ENCODE data around the gene METTL6. TPM values are rescaled to one million over a fixed set of nuclear protein-coding genes. Genes with fewer than 3 reads are reported as not detected.

Gene METTL6
- total RNA-seq, 2 donors from 2014 or later, result 22.3 to 24.8 TPM

- Mint-ChIP-seq H3K9me3 (no peaks in the 10 kb centered on the region), H3K36me3 (ENCODE audit: low read depth) (peaks cover 4% of the 10 kb centered on the region), H3K27ac (no peak overlapping the region), H3K4me3 (no peak overlapping the region), H3K4me1 (no peaks in the 10 kb centered on the region), H3K27me3 (ENCODE audit: insufficient read depth) (no peaks in the 10 kb centered on the region)
- H3K36me3 ChIP-seq (ENCODE audit: control insufficient read depth, insufficient read depth, low read length), result no peaks in the 10 kb centered on the region
- TF ChIP-seq, protein P1, sequence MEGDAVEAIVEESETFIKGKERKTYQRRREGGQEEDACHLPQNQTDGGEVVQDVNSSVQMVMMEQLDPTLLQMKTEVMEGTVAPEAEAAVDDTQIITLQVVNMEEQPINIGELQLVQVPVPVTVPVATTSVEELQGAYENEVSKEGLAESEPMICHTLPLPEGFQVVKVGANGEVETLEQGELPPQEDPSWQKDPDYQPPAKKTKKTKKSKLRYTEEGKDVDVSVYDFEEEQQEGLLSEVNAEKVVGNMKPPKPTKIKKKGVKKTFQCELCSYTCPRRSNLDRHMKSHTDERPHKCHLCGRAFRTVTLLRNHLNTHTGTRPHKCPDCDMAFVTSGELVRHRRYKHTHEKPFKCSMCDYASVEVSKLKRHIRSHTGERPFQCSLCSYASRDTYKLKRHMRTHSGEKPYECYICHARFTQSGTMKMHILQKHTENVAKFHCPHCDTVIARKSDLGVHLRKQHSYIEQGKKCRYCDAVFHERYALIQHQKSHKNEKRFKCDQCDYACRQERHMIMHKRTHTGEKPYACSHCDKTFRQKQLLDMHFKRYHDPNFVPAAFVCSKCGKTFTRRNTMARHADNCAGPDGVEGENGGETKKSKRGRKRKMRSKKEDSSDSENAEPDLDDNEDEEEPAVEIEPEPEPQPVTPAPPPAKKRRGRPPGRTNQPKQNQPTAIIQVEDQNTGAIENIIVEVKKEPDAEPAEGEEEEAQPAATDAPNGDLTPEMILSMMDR (conservative IDR thresholded peaks at IDR 0.05), result no peak
- no peaks in the 10 kb centered on the region for H3K9me3 ChIP-seq (ENCODE audit: control insufficient read depth, low read length)
- no peak overlapping the region for H3K4me3 ChIP-seq (ENCODE audit: low read length)
- no peak overlapping the region for H3K9ac ChIP-seq (ENCODE audit: extremely low read depth, low read length, poor library complexity, severe bottlenecking)
- H3K4me1 ChIP-seq (ENCODE audit: control insufficient read depth, insufficient read depth, low read length), result no peaks in the 10 kb centered on the region
- WGBS, 2 experiments (ENCODE audit: insufficient coverage in 1 of 2, insufficient read length in 1 of 2), result 93 to 94% methylated on average over 2 of the region's 2 CpGs
- H3K27me3 ChIP-seq (ENCODE audit: control insufficient read depth, insufficient read depth, low read length, poor library complexity, severe bottlenecking), result no peaks in the 10 kb centered on the region
- no peak overlapping the region for H3K27ac ChIP-seq (ENCODE audit: low read depth, low read length)
- peak; percentile 33 for DNase-seq
Measured at GRCh38 chr3:15456321-15456720, 29.0 kb upstream of the METTL6 start.

DNA sequence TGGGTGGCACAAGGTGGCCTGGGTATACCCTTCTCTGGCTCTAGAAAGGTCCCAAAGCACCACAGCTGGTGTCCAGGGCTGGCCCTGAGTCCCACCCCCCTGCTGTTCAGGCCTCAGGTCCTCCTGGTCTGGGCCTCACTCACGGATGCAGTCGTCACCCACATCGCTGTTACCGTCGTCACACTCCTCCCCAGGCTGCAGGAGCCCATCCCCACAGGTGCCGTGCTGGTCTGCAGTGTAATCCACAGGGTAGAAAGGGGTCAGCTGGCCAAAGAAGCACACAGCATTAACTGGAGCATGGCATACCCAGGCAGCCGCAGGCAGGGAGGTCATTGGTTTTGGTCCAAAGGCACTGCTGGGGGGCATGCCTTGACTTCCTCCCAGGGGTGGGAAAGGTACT lies 28.4 kb upstream of the METTL6 start:
- H3K27me3 Mint-ChIP-seq (ENCODE audit: insufficient read depth), result no peaks in the 10 kb centered on the region
- no peak overlapping the region for H3K4me3 ChIP-seq (ENCODE audit: low read length)
- no peaks in the 10 kb centered on the region for H3K9me3 Mint-ChIP-seq
- no peak overlapping the region for H3K9ac ChIP-seq (ENCODE audit: extremely low read depth, low read length, poor library complexity, severe bottlenecking)
- no peaks in the 10 kb centered on the region for H3K27me3 ChIP-seq (ENCODE audit: control insufficient read depth, insufficient read depth, low read length, poor library complexity, severe bottlenecking)
- H3K36me3 Mint-ChIP-seq (ENCODE audit: low read depth), result peaks cover 4% of the 10 kb centered on the region
- no peaks in the 10 kb centered on the region for H3K4me1 Mint-ChIP-seq
- no peak overlapping the region for H3K27ac ChIP-seq (ENCODE audit: low read depth, low read length)
- H3K9me3 ChIP-seq (ENCODE audit: control insufficient read depth, low read length), result no peaks in the 10 kb centered on the region
- H3K36me3 ChIP-seq (ENCODE audit: control insufficient read depth, insufficient read depth, low read length), result no peaks in the 10 kb centered on the region
- H3K4me1 ChIP-seq (ENCODE audit: control insufficient read depth, insufficient read depth, low read length), result no peaks in the 10 kb centered on the region
- DNase-seq, result peak; percentile 35
- TF ChIP-seq, protein P1 (conservative IDR thresholded peaks at IDR 0.05), result no peak
- H3K27ac Mint-ChIP-seq, result no peak overlapping the region
- 93 to 97% methylated on average over 5 to 7 of the region's 7 CpGs for WGBS, 2 experiments (ENCODE audit: insufficient coverage in 1 of 2, insufficient read length in 1 of 2)
- H3K4me3 Mint-ChIP-seq, result no peak overlapping the region

DNA sequence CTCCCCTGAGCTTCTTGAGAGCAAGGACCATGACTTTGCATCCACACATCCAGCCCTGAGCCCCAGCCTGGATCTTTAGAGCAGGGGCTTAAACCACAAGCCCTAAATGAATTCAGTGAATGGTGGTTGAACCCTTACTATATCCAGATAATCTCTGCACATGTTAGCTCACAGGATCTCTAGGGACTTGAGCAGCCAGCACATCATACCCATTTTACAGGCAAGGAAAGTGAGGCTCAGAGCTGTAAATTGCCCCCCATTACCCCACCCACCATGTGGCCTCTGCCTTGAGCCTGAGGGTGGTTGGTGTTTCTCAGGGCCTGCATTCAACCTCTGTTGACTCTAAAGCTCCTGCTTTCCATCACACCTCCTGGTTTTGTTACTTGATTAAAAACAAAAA lies 27.6 kb upstream of the METTL6 start:
- Histone ChIP-seq H3K36me3 (ENCODE audit: control insufficient read depth, insufficient read depth, low read length) (no peaks in the 10 kb centered on the region), H3K9ac (ENCODE audit: extremely low read depth, low read length, poor library complexity, severe bottlenecking) (no peak overlapping the region), H3K27ac (ENCODE audit: low read depth, low read length) (no peak overlapping the region), H3K4me1 (ENCODE audit: control insufficient read depth, insufficient read depth, low read length) (no peaks in the 10 kb centered on the region), H3K4me3 (ENCODE audit: low read length) (no peak overlapping the region), H3K9me3 (ENCODE audit: control insufficient read depth, low read length) (no peaks in the 10 kb centered on the region), H3K27me3 (ENCODE audit: control insufficient read depth, insufficient read depth, low read length, poor library complexity, severe bottlenecking) (no peaks in the 10 kb centered on the region)
- no peaks in the 10 kb centered on the region for H3K27me3 Mint-ChIP-seq (ENCODE audit: insufficient read depth)
- TF ChIP-seq, protein P1 (conservative IDR thresholded peaks at IDR 0.05), result no peak
- H3K9me3 Mint-ChIP-seq, result no peaks in the 10 kb centered on the region
- no peak overlapping the region for H3K27ac Mint-ChIP-seq
- peak; percentile 25 for DNase-seq
- no peak overlapping the region for H3K4me3 Mint-ChIP-seq
- peaks cover 6% of the 10 kb centered on the region for H3K36me3 Mint-ChIP-seq (ENCODE audit: low read depth)
- no peaks in the 10 kb centered on the region for H3K4me1 Mint-ChIP-seq

All from endodermal cell (in vitro differentiated cells).